HG02870 (cell line): ENCODE measurements around the gene C2orf15.
"Not testable (repeated sequence)": the region's sequence is repeated elsewhere in the genome, so short reads cannot be mapped to it uniquely, and the experiment has no call there.

Source experiments
- ATAC-seq: cut with Tn5 transposase; IDR thresholded peaks from one replicate; pipeline ENCODE4 v1.9.1; 2021; ENCODE audit warnings: mild to moderate bottlenecking, moderate library complexity; ENCODE audit not compliant: unreplicated experiment

C2orf15 gene

GRCh38 chr2:99159594-99159993, 18.1 kb downstream of the C2orf15 start:
- no peak for ATAC-seq

DNA sequence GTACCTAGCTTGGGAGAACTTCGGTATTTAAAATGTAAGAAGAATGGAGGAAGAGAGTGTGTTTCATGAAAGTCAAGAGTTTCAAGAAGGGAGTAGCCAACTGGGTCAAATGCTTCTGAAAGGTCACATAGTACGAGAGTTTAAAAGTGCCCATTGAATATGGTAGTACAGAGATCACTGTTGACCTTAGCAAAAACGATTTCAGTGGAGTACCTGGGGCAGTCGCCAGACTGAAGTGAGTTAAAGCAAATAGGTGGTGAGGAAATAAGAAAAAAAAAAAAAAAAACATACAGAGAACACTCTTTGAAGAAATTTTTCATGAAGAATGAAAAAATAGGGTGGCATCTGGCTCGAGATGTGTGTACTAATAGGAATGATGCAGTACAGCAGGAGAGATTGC, 24.7 kb downstream of the C2orf15 start:
- ATAC-seq: no peak

GRCh38 chr2:99169534-99169933, 28.0 kb downstream of the C2orf15 start:
- no peak for ATAC-seq

DNA sequence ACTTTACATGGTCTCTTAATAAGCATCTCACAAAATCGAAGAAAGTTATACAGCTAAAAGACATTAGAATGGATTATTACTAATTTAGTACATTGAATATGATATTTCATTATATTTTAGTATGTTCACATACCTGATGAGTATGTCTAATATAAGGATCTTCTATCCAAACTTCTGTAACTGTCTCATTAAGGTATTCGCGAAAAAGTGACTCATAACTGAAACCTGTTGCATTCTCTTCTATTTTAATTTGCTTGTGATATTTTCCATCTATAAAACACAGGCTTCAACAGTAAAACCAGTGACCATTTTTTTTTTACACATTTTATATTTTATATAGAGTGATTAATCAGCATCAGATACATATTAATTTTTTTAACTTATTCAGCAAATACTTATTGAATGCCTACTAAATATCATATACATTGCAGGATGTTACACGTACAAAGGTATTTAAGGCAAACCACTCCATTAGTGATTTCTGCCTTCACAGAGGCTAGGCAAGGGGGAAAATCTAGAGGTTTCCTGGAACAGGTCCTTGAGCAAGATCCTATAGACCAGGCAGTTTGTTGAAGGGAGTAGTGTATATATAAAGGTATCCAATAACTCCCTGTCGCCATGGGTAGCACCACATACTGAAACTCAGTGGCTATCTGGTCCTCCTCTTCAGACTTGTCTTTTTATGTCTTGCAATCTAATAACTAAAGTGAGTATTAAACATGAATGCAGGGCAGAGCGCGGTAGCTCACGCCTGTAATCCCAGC, 30.1 kb downstream of the C2orf15 start:
- no peak for ATAC-seq

DNA sequence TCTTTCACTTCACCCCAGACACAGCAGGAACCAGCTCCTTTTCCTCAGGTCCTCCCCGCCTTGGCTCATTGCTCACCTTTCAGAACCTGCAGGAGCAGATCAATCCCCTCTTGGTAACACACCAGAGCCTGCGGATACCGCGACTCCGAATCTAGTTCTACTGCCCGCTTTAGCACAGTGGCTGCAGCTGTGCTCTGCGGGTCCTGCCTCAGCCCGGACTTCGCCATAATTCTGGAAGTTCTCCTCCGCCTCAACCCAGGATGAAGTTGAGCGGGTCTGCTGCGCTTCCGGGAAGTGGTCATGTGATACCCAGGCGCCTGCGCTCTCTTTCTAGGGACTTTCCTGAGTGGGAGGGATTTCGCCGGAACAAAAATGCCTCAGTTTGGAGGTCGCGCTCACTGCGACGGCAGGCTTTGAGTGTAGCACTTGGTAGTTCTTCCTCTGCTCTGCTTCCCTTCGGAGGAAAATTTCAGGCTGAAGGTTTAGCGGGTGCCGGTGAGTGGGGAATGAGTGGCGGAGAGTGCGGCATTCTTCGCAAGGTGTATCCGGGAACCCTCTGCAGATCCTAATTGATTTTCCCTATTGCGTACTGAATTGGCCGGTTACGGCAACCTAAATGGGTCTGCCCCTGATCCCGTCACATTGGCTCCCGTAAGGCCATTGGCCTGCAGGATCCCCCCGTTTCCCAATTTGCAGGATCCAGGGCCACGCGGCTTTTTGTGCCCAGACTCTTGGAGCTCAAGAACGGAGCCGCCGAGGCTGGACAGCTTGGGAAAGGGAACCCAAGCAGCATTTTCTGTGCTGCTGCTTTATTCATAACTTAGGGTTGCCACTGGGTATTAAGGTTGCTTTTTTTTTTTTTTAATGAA, 39.5 kb downstream of the C2orf15 start, which contains the start of the genes MITD1 and MRPL30:
TSS of gene MITD1 (minus strand) at position 304 of the 869 bp plus-strand sequence. CDS start at position 227, 77 bp downstream.
TSS of gene MRPL30 (plus strand) at position 430 of the 869 bp plus-strand sequence. CDS start 5,020 bp downstream, outside the sequence.
- ATAC-seq: peak; percentile 92

GRCh38 chr2:99181624-99182000, 40.1 kb downstream of the C2orf15 start:
- no peak for ATAC-seq

DNA sequence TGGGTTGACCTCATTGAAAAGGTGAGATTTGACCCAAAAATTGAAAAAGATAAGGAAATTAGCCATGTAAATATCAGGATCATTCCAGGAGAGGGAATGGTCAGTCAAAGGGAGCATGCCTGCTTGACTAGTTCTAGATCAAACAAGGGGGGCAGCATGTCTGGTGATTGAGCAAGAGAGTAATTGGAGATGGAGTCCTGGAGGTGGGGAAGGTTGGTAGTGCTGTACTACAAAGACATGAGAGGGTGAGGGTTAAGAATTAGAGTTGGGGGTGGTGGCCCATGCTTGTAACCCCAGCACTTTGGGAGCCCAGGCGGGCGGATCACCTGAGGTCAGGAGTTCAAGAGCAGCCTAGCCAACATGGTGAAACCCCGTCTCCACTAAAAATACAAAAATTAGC, 41.5 kb downstream of the C2orf15 start:
- ATAC-seq: no peak

GRCh38 chr2:99184811-99185210, 43.3 kb downstream of the C2orf15 start:
- ATAC-seq: no peak

- ATAC-seq: no peak
These were observed 45.5 kb downstream of the C2orf15 start for GRCh38 chr2:99187011-99187410.

DNA sequence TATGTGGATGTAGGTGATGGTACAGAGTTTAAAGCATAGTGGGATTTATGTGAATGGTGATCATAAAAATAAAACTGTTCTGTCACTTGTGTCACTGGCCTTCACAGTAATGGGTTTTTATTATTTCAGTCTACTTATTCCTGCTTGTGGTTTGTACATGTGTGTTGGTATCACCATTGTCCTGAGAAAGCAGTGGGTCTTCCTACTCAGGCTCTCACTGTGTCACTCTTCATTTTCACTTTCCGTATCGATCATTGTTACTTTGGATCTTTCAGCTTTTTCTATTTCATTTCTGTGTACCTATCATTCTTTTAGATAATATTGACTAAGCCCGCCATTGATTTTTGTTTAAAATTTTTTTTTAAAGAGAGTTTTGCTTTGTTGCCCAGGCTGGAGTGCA, 46.9 kb downstream of the C2orf15 start:
- no peak for ATAC-seq

GRCh38 chr2:99190548-99190947, 49.0 kb downstream of the C2orf15 start:
- no peak for ATAC-seq

- not testable (repeated sequence) for ATAC-seq
These were observed 50.9 kb downstream of the C2orf15 start for GRCh38 chr2:99192364-99192763.

DNA sequence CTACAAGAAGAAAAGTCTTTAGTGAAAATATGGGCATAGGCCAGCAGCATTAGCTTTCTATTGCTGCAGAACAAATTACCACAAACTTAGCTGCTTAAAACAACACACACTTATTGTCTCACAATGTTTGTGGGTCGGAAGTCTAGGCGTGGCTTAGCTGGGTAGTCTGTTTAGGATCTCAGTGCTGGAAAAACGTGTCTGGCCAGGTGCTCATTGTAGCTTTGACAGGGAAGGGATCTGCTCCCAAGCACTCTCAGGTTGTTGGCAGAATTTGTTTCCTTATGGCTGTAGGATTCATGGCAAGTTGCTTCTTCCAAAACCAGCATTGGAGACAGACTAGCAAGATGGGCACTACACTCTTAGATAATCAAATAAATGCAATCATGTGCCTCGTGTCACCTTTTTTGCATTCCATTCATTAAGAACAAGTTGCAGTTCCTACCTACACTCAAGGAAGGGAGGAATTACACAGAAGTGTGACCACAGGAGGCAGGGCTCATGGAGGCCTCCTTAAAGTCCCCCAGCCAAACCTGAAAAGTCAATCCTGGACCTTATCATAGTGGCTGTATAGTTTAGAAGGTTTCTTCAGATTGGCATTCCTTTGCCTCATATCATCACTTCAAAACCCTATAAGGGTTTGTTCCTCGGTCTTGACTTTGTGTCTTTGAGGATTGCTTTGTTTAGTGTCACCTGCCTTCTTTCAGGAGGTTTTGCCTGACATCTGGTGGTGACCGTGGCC, 56.8 kb downstream of the C2orf15 start:
- ATAC-seq: no peak

- no peak for ATAC-seq
These were observed 58.7 kb downstream of the C2orf15 start for GRCh38 chr2:99200076-99200800.
